ENCODE results near the gene DOK5. TPM values are rescaled to one million over a fixed set of nuclear protein-coding genes. Genes with fewer than 3 reads are reported as not detected.

The DOK5 gene
- total RNA-seq, 1 experiment from 2014 or later, result 0.91 TPM

- DNase-seq (ENCODE audit: low read depth), result no peak
These were observed 133.6 kb downstream of the DOK5 start for GRCh38 chr20:54608943-54609342.

GRCh38 chr20:54611708-54612412 lies 136.5 kb downstream of the DOK5 start:
- no peak for DNase-seq (ENCODE audit: low read depth)

- DNase-seq (ENCODE audit: low read depth), result no peak
These were observed 143.0 kb downstream of the DOK5 start for GRCh38 chr20:54618412-54618811.

- no peak for DNase-seq (ENCODE audit: low read depth)
These were observed 143.8 kb downstream of the DOK5 start for GRCh38 chr20:54619181-54619580.

- DNase-seq (ENCODE audit: low read depth), result no peak
These were observed 144.3 kb downstream of the DOK5 start for GRCh38 chr20:54619682-54620081.

- no peak for DNase-seq (ENCODE audit: low read depth)
These were observed 145.2 kb downstream of the DOK5 start for GRCh38 chr20:54620611-54621010.

GRCh38 chr20:54622333-54623295 lies 147.2 kb downstream of the DOK5 start:
- DNase-seq (ENCODE audit: low read depth), result peak; percentile 33

GRCh38 chr20:54623991-54624569 lies 148.7 kb downstream of the DOK5 start:
- DNase-seq (ENCODE audit: low read depth), result no peak

GRCh38 chr20:54624706-54625390 lies 149.5 kb downstream of the DOK5 start:
- DNase-seq (ENCODE audit: low read depth), result no peak

- no peak for DNase-seq (ENCODE audit: low read depth)
These were observed 150.1 kb downstream of the DOK5 start for GRCh38 chr20:54625497-54625896.

- no peak for DNase-seq (ENCODE audit: low read depth)
These were observed 150.7 kb downstream of the DOK5 start for GRCh38 chr20:54626126-54626525.

- DNase-seq (ENCODE audit: low read depth), result no peak
These were observed 154.2 kb downstream of the DOK5 start for GRCh38 chr20:54629632-54630031.

GRCh38 chr20:54630582-54630981 lies 155.2 kb downstream of the DOK5 start:
- no peak for DNase-seq (ENCODE audit: low read depth)

GRCh38 chr20:54631059-54631458 lies 155.7 kb downstream of the DOK5 start:
- no peak for DNase-seq (ENCODE audit: low read depth)

GRCh38 chr20:54633374-54634355 lies 158.3 kb downstream of the DOK5 start:
- DNase-seq (ENCODE audit: low read depth), result no peak

- no peak for DNase-seq (ENCODE audit: low read depth)
These were observed 161.2 kb downstream of the DOK5 start for GRCh38 chr20:54636575-54636974.

- no peak for DNase-seq (ENCODE audit: low read depth)
These were observed 164.5 kb downstream of the DOK5 start for GRCh38 chr20:54639941-54640340.

GRCh38 chr20:54640800-54641199 lies 165.4 kb downstream of the DOK5 start:
- DNase-seq (ENCODE audit: low read depth), result no peak

- no peak for DNase-seq (ENCODE audit: low read depth)
These were observed 167.7 kb downstream of the DOK5 start for GRCh38 chr20:54642864-54643667.

GRCh38 chr20:54643761-54644160 lies 168.4 kb downstream of the DOK5 start:
- DNase-seq (ENCODE audit: low read depth), result peak; percentile 51
